ENCODE results near the gene PIK3CD. TPM values are rescaled to one million over a fixed set of nuclear protein-coding genes. Genes with fewer than 3 reads are reported as not detected.

The PIK3CD gene
- polyA plus RNA-seq, 1 of the 3 experiments (the other 2 are of a cell fraction): 6.0 TPM

- Histone ChIP-seq H3K9me2 (no peaks in the 10 kb centered on the region), H3K9ac (no peak overlapping the region), H3K4me3 (ENCODE audit: low read depth in 2 of 2, low read length in 1 of 2) (no peak overlapping the region), H3K27me3 (ENCODE audit: insufficient read depth) (peaks cover 34% of the 10 kb centered on the region), H3K36me3 (replicated peaks in 1 of 2; ENCODE audit: control insufficient read depth in 1 of 2, insufficient read depth in 2 of 2, low read length in 1 of 2) (no peaks in the 10 kb centered on the region), H3K9me3 (no peaks in the 10 kb centered on the region), H3K4me2 (no peak overlapping the region), H3K4me1 (ENCODE audit: control insufficient read depth in 1 of 2, insufficient read depth in 2 of 2, low read depth in 1 of 2, low read length in 1 of 2) (no peaks in the 10 kb centered on the region; a peak in 1 of 4 replicates), H3K27ac (ENCODE audit: low read depth in 2 of 2, low read length in 1 of 2) (no peak overlapping the region), H2AFZ (ENCODE audit: low read depth) (no peak overlapping the region), H4K20me1 (ENCODE audit: insufficient read depth) (no peaks in the 10 kb centered on the region), H3K79me2 (ENCODE audit: insufficient read depth) (no peaks in the 10 kb centered on the region), H3F3A (replicated peaks; ENCODE audit: insufficient read depth) (no peaks in the 10 kb centered on the region)
- ChIA-PET POLR2A (no interaction called here), CTCF (interaction anchor here (0.6 to 2.0 kb wide), 2 partner anchors 23 to 34 kb away, joined by 4 to 5 read pairs; no protein-coding TSS in a partner anchor)
- 73% methylated on average over 2 of the region's 3 CpGs for WGBS (ENCODE audit: low lambda C conversion rate)
- no peak for TF ChIP-seq FOSL2 (IDR thresholded peaks at IDR 0.05; ENCODE audit: borderline replicate concordance, low read depth)
- TF ChIP-seq ZBTB33 (IDR thresholded peaks at IDR 0.05; ENCODE audit: borderline replicate concordance, low read depth): no peak
- no peak for TF ChIP-seq USF1 (IDR thresholded peaks at IDR 0.05; ENCODE audit: borderline replicate concordance, low read depth)
- no peak for TF ChIP-seq TAF1 (IDR thresholded peaks at IDR 0.05; ENCODE audit: borderline replicate concordance, low read depth, low read length)
- TF ChIP-seq NRF1 (IDR thresholded peaks at IDR 0.05; ENCODE audit: low read depth, low read length): no peak
- TF ChIP-seq IRF3 (IDR thresholded peaks at IDR 0.05; ENCODE audit: low read depth, low read length): no peak
- no peak for TF ChIP-seq RCOR1 (IDR thresholded peaks at IDR 0.05; ENCODE audit: low read length)
- TF ChIP-seq NFIC (IDR thresholded peaks at IDR 0.05; ENCODE audit: borderline replicate concordance): no peak
- TF ChIP-seq JUND (IDR thresholded peaks at IDR 0.05): no peak
- TF ChIP-seq GATA2 (CRISPR knock-in tag; IDR thresholded peaks at IDR 0.05): no peak
- TF ChIP-seq SMC3 (IDR thresholded peaks at IDR 0.05; ENCODE audit: low read depth, low read length): no peak
- TF ChIP-seq ELF1 (IDR thresholded peaks at IDR 0.05): no peak
- TF ChIP-seq USF2 (IDR thresholded peaks at IDR 0.05; ENCODE audit: borderline replicate concordance, low read depth, low read length): no peak
- TF ChIP-seq CHD2 (IDR thresholded peaks at IDR 0.05; ENCODE audit: low read length, partially characterized antibody): no peak
- no peak for TF ChIP-seq SIN3A (IDR thresholded peaks at IDR 0.05; ENCODE audit: borderline replicate concordance, low read depth, low read length)
- no peak for DNase-seq
Measured at GRCh38 chr1:9649769-9650168, 1.8 kb upstream of the PIK3CD start.

Measured in SK-N-SH (cell line).